CD4-positive, CD25-positive, alpha-beta regulatory T cell (primary cell): ENCODE measurements around the gene LNPEP. TPM values are rescaled to one million over a fixed set of nuclear protein-coding genes. Genes with fewer than 3 reads are reported as not detected.
"Not testable (repeated sequence)": the region's sequence is repeated elsewhere in the genome, so short reads cannot be mapped to it uniquely, and the experiment has no call there.

ENCODE experiments used
- ATAC-seq, 2 donors: fragments of 150-1000 bp; cut with Tn5 transposase; one replicate each; pipeline ENCODE4 v1.10.0; 2021; ENCODE audit warnings: low read depth in 2 of 2, moderate number of reproducible peaks in 2 of 2, moderate library complexity in 1 of 2
- DNase-seq, 3 donors: peaks; one replicate each; pipeline versions ENCODE4 v3.0.0 to v3.0.0-alpha.2; 2012 to 2022; ENCODE audit warnings: mixed read lengths in 1 of 3
- H3K27ac ChIP-seq: one replicate; pipeline ENCODE4 v1.7.0; 2013; ENCODE audit warnings: mild to moderate bottlenecking, low read length; ENCODE audit not compliant: insufficient read depth, poor library complexity, severe bottlenecking
- H3K27me3 ChIP-seq: one replicate; pipeline ENCODE4 v1.7.0; 2013; ENCODE audit warnings: low read length; ENCODE audit not compliant: control insufficient read depth, insufficient read depth
- H3K36me3 ChIP-seq: one replicate; pipeline ENCODE4 v1.7.0; 2013; ENCODE audit warnings: mild to moderate bottlenecking, low read length, moderate library complexity; ENCODE audit not compliant: control insufficient read depth, insufficient read depth
- H3K4me1 ChIP-seq: 2 replicates; pipeline ENCODE4 v1.7.0; 2013; ENCODE audit warnings: mild to moderate bottlenecking, low read length; ENCODE audit not compliant: insufficient read depth, control insufficient read depth, poor library complexity, severe bottlenecking
- H3K4me3 ChIP-seq: one replicate; pipeline ENCODE4 v1.7.0; 2013; ENCODE audit warnings: low read depth, mild to moderate bottlenecking, low read length, moderate library complexity
- H3K9me3 ChIP-seq, 2 experiments: 1 replicate in 1 of 2; 2 replicates in 1 of 2; pipeline ENCODE4 v1.7.0; 2013; ENCODE audit warnings: low read length in 2 of 2, mild to moderate bottlenecking in 1 of 2, moderate library complexity in 1 of 2; ENCODE audit not compliant: control insufficient read depth in 2 of 2
- H3K27ac Mint-ChIP-seq, 3 donors: one replicate each; pipeline ENCODE4 v1.8.0; 2020 to 2022; ENCODE audit warnings: mild to moderate bottlenecking in 3 of 3, mixed read lengths in 3 of 3, moderate library complexity in 2 of 3
- H3K27me3 Mint-ChIP-seq: one replicate; pipeline ENCODE4 v1.8.0; 2022; ENCODE audit warnings: mild to moderate bottlenecking, mixed read lengths
- H3K36me3 Mint-ChIP-seq: one replicate; pipeline ENCODE4 v1.8.0; 2020; ENCODE audit warnings: mixed read lengths
- H3K4me1 Mint-ChIP-seq, 4 donors: one replicate each; pipeline ENCODE4 v1.8.0; 2020 to 2022; ENCODE audit warnings: mixed read lengths in 4 of 4, mild to moderate bottlenecking in 1 of 4
- H3K4me3 Mint-ChIP-seq, 4 donors: one replicate each; pipeline ENCODE4 v1.8.0; 2020 to 2022; ENCODE audit warnings: mild to moderate bottlenecking in 4 of 4, mixed read lengths in 4 of 4, moderate library complexity in 3 of 4
- H3K9me3 Mint-ChIP-seq, 7 donors: one replicate each; pipeline ENCODE4 v1.8.0; 2020 to 2022; ENCODE audit warnings: mixed read lengths in 7 of 7, mild to moderate bottlenecking in 3 of 7, moderate library complexity in 2 of 7
- polyA plus RNA-seq, 4 donors: library from polyadenylated mRNA; unstranded; fragments of 300-500 nt; fragmentation: Illumina TruSeq; gene quantifications; one replicate each; pipeline ENCODE4 v1.2.3, GENCODE V29; 2021
- total RNA-seq: library from RNA; stranded (reverse); gene quantifications from one replicate; pipeline ENCODE4 v1.2.3, GENCODE V29; 2022

LNPEP gene
- total and polyA plus RNA-seq, 5 donors from 2014 or later = 39.6 to 95.7 (median 44.2) TPM

DNA sequence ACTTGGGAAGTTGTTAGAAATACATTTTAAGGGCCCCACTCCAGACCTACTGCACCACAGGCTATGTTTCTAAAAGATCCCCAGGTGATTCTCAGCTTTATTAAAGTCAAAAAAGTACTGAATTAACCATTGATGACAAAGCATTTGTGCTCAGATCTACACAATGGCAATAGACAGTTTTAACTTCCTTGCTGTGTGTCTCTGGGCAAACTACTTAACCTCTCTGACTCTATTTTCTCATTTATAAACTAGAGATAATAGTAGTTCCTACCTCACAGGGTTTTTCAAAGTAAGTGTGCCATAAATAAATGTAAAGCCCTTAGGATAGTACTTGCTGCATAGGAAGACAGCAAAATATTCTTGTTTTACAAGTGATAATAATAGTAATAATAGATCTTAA is 140.2 kb downstream of the LNPEP start:
- H3K4me3 Mint-ChIP-seq = no peak overlapping the region
- H3K4me1 ChIP-seq = no peaks in the 10 kb centered on the region
- H3K27ac ChIP-seq = no peak overlapping the region
- no peaks in the 10 kb centered on the region for H3K27me3 ChIP-seq
- peaks cover 0 to 1% (median 0%) of the 10 kb centered on the region in 7 donors for H3K9me3 Mint-ChIP-seq
- no peaks in the 10 kb centered on the region for H3K36me3 ChIP-seq
- H3K9me3 ChIP-seq = no peaks in the 10 kb centered on the region
- peaks cover 9% of the 10 kb centered on the region for H3K27me3 Mint-ChIP-seq
- ATAC-seq (no peak), DNase-seq (no peak)
- no peak overlapping the region for H3K4me3 ChIP-seq
- no peaks in the 10 kb centered on the region for H3K36me3 Mint-ChIP-seq
- H3K4me1 Mint-ChIP-seq = peaks cover 0 to 5% (median 0%) of the 10 kb centered on the region in 4 donors
- no peak overlapping the region for H3K27ac Mint-ChIP-seq

DNA sequence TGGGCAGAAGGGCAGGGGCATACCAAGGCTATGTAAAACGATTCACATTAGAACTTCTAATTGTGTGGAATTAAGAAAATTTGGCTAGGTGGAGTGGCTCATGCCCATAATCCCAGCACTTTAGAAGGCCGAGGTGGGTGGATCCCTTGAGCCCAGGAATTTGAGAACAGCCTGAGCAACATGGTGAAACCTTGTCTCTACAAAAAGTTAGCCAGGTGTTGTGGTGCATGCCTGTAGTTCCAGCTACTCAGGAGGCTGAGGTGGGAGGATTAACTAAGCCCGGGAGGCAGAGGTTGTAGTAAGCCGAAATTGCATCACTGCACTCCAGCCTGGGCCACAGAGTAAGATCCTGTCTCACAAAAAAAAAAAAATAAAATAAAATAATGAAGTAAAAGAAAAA is 141.4 kb downstream of the LNPEP start:
- H3K4me3 Mint-ChIP-seq = no peak overlapping the region
- peaks cover 15% of the 10 kb centered on the region for H3K27me3 Mint-ChIP-seq
- Histone ChIP-seq H3K4me3 (no peak overlapping the region), H3K4me1 (no peaks in the 10 kb centered on the region), H3K36me3 (no peaks in the 10 kb centered on the region), H3K27ac (no peak overlapping the region), H3K27me3 (peaks cover 4% of the 10 kb centered on the region), H3K9me3 (no peaks in the 10 kb centered on the region)
- peaks cover 0 to 1% (median 0%) of the 10 kb centered on the region in 7 donors for H3K9me3 Mint-ChIP-seq
- no peak overlapping the region for H3K27ac Mint-ChIP-seq
- no peak for DNase-seq
- no peak for ATAC-seq
- H3K4me1 Mint-ChIP-seq = peaks cover 0 to 10% (median 3%) of the 10 kb centered on the region in 4 donors
- no peaks in the 10 kb centered on the region for H3K36me3 Mint-ChIP-seq

DNA sequence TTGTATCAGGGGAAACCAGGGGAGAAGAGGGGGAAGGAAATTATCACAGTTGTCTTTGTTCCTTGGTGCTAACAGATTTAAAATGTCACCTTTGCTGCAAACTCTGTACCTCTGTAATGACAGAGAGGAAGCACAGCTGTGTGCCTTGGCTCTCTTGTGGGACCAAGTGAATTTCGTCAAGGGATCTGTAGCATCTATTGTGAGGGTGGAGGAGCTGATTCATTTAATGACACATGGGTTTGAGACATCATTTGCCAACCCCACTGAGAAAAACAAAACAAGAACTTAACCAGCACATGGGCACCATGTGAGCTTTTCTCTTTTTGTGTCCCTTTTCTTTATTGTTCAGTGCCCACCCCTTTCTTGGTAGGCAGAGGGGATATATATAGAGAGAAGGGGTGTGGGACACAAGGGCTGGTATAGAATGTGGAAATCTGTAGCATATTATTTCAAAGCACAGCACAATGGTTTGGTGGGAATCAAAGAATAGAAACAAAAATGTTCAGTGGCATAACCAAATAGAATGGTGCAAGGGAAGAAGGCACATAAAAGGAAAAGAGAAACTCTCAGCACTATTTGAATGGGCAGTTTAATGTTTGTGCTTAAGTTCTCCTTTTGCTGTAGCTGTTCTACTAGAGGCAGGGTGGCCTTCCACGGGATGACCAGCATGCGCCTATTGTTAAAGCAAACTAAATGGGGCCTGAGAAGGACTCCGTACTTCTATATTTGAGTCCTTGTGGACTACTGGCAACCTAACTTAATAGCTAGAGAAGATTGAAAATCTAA is 143.3 kb downstream of the LNPEP start:
- peaks cover 6% of the 10 kb centered on the region for H3K27me3 ChIP-seq
- no peaks in the 10 kb centered on the region for H3K36me3 Mint-ChIP-seq
- no peaks in the 10 kb centered on the region for H3K36me3 ChIP-seq
- peaks cover 0 to 10% (median 4%) of the 10 kb centered on the region in 4 donors for H3K4me1 Mint-ChIP-seq
- H3K9me3 Mint-ChIP-seq = no peaks in the 10 kb centered on the region
- H3K4me1 ChIP-seq = no peaks in the 10 kb centered on the region
- no peaks in the 10 kb centered on the region for H3K9me3 ChIP-seq
- no peak overlapping the region for H3K4me3 Mint-ChIP-seq
- ATAC-seq = no peak
- H3K27me3 Mint-ChIP-seq = peaks cover 18% of the 10 kb centered on the region
- no peak overlapping the region for H3K27ac Mint-ChIP-seq
- H3K4me3 ChIP-seq = no peak overlapping the region
- no peak overlapping the region for H3K27ac ChIP-seq
- no peak for DNase-seq

DNA sequence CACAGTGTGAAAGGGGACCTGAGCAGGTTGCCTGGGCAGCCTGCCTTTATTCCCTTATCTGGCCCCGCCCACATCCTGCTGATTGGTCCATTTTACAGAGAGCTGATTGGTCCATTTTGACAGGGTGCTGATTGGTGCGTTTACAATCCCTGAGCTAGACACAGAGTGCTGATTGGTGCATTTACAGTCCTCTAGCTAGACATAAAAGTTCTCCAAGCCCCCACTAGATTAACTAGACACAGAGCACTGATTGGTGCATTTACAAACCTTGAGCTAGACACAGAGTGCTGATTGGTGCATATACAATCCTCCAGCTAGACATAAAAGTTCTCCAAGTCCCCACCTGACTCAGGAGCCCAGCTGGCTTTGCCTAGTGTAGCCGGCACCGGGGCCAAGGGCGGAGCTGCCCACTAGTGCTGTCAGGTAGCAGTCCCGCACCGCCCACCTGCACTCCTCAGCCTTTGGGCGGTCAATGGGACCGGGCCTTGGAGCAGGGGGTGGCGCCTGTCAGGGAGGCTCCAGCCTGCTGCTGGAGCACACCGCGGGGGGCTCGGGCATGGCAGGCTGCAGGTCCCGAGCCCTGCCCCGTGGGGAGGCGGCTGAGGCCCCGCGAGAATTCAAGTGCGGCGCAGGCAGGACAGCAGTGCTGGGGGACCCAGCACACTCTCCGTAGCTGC is 149.0 kb downstream of the LNPEP start:
- not testable (repeated sequence) for H3K4me1 ChIP-seq, H3K9me3 Mint-ChIP-seq, H3K27ac ChIP-seq, H3K4me1 Mint-ChIP-seq, H3K36me3 Mint-ChIP-seq, H3K36me3 ChIP-seq, ATAC-seq, H3K27ac Mint-ChIP-seq, H3K4me3 ChIP-seq, H3K9me3 ChIP-seq, H3K4me3 Mint-ChIP-seq, H3K27me3 ChIP-seq, DNase-seq
- peaks cover 47% of the 10 kb centered on the region for H3K27me3 Mint-ChIP-seq

DNA sequence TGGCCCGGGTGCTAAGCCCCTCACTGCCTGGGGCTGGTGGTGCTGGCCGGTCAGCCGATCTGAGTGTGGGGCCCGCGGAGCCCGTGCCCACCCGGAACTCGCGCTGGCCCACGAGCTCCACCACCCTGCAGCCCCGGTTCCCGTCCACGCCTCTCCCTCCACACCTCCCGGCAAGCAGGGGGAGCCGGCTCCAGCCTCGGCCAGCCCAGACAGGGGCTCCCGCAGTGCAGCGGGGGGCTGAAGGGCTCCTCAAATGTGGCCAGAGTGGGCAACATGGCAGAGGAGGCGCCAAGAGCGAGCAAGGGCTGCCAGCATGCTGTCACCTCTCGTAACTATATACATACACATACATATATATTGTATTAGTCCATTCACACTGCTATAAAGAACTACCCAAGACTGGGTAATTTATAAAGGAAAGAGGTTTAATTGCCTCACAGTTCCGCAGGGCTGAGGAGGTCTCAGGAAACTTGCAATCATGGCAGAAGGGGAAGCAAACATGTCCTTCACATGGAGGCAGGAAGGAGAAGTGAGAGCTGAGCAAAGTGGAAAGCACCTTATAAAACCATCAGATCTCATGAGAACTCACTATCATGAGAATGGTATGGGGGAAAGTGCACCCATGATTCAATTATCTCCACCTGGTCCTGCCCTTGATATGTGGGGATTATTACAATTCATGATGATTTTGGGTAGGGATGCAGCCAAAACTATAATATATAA is 149.7 kb downstream of the LNPEP start:
- H3K27ac Mint-ChIP-seq = no peak overlapping the region
- Histone ChIP-seq H3K9me3 (no peaks in the 10 kb centered on the region), H3K4me1 (no peaks in the 10 kb centered on the region), H3K27me3 (peaks cover 12% of the 10 kb centered on the region), H3K36me3 (no peaks in the 10 kb centered on the region), H3K4me3 (no peak overlapping the region), H3K27ac (no peak overlapping the region)
- no peak overlapping the region for H3K4me3 Mint-ChIP-seq
- no peaks in the 10 kb centered on the region for H3K36me3 Mint-ChIP-seq
- H3K4me1 Mint-ChIP-seq = peaks cover 0 to 7% (median 4%) of the 10 kb centered on the region in 4 donors
- no peaks in the 10 kb centered on the region for H3K9me3 Mint-ChIP-seq
- H3K27me3 Mint-ChIP-seq = peaks cover 52% of the 10 kb centered on the region
- DNase-seq (no peak), ATAC-seq (no peak)

Other genes with a start within 250 kb of the LNPEP start
- gene ERAP1, start 128.1 kb upstream of the LNPEP start, total RNA-seq = 70.4 TPM
- 10 to 100 TPM; 47.3 to 64.3 (median 51.4) TPM for gene ERAP1, start 128.1 kb upstream of the LNPEP start, polyA plus RNA-seq
- gene ERAP2, start 59.6 kb upstream of the LNPEP start, total RNA-seq = 134 TPM
- 100 to 1,000 TPM in 2 of 4 donors, 1 to 10 TPM in 2; 9.5 to 123 (median 63.6) TPM for gene ERAP2, start 59.6 kb upstream of the LNPEP start, polyA plus RNA-seq
- not detected for gene LIX1, start 206.5 kb downstream of the LNPEP start, total RNA-seq
- gene LIX1, start 206.5 kb downstream of the LNPEP start, polyA plus RNA-seq = not detected
- 22.9 TPM for gene RIOK2, start 247.2 kb downstream of the LNPEP start, total RNA-seq
- 10 to 100 TPM; 22.9 to 34.3 (median 24.8) TPM for gene RIOK2, start 247.2 kb downstream of the LNPEP start, polyA plus RNA-seq